ENCODE data around the gene SERGEF. TPM values are rescaled to one million over a fixed set of nuclear protein-coding genes. Genes with fewer than 3 reads are reported as not detected.
"Not testable (repeated sequence)": the region's sequence is repeated elsewhere in the genome, so short reads cannot be mapped to it uniquely, and the experiment has no call there.

The SERGEF gene
- total RNA-seq, 2 donors from 2014 or later, result 34.6 to 39.8 TPM

GRCh38 chr11:17906436-17906835, 106.4 kb downstream of the SERGEF start:
- no peak overlapping the region for H3K27ac Mint-ChIP-seq
- H3K4me3 Mint-ChIP-seq, result no peak overlapping the region
- ATAC-seq (no peak), DNase-seq (no peak)
- H3K27me3 Mint-ChIP-seq, result no peaks in the 10 kb centered on the region
- H3K9me3 ChIP-seq (ENCODE audit: control insufficient read depth, low read length, poor library complexity, severe bottlenecking), result no peaks in the 10 kb centered on the region
- peaks cover 25% of the 10 kb centered on the region for H3K36me3 Mint-ChIP-seq (ENCODE audit: low read depth)
- peaks cover 20% of the 10 kb centered on the region for H3K4me1 Mint-ChIP-seq

- peaks cover 23% of the 10 kb centered on the region for H3K4me1 Mint-ChIP-seq
- DNase-seq, result no peak
- H3K4me3 Mint-ChIP-seq, result no peak overlapping the region
- H3K9me3 ChIP-seq (ENCODE audit: control insufficient read depth, low read length, poor library complexity, severe bottlenecking), result no peaks in the 10 kb centered on the region
- no peaks in the 10 kb centered on the region for H3K27me3 Mint-ChIP-seq
- H3K27ac Mint-ChIP-seq, result no peak overlapping the region
- no peak for ATAC-seq
- peaks cover 27% of the 10 kb centered on the region for H3K36me3 Mint-ChIP-seq (ENCODE audit: low read depth)
Observed at GRCh38 chr11:17905477-17905876, 107.4 kb downstream of the SERGEF start.

GRCh38 chr11:17901481-17901880, 111.4 kb downstream of the SERGEF start:
- Mint-ChIP-seq H3K36me3 (ENCODE audit: low read depth) (peaks cover 18% of the 10 kb centered on the region), H3K4me1 (peaks cover 12% of the 10 kb centered on the region), H3K4me3 (no peak overlapping the region), H3K27ac (no peak overlapping the region), H3K27me3 (no peaks in the 10 kb centered on the region)
- ATAC-seq (no peak), DNase-seq (no peak)
- H3K9me3 ChIP-seq (ENCODE audit: control insufficient read depth, low read length, poor library complexity, severe bottlenecking), result no peaks in the 10 kb centered on the region

DNA sequence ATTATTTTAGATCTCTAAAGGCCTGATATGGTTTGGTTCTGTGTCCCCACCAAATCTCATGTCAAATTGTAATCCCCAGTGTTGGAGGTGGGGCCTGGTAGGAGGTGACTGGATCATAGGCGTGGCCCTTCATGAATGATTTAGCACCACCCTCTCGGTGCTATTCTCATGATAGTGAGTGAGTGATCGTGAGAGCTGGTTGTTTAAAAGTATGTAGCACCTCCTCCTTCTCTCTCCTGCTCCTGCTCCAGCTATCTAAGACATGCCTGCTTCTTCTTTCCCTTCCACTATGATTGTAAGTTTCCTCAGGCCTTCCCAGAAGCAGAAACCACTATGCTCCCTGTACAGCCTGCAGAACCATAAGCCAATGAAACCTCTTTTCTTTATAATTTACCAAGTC, 114.1 kb downstream of the SERGEF start:
- ATAC-seq (no peak), DNase-seq (no peak)
- peaks cover 14% of the 10 kb centered on the region for H3K36me3 Mint-ChIP-seq (ENCODE audit: low read depth)
- H3K9me3 ChIP-seq (ENCODE audit: control insufficient read depth, low read length, poor library complexity, severe bottlenecking), result no peaks in the 10 kb centered on the region
- H3K27ac Mint-ChIP-seq, result no peak overlapping the region
- H3K4me1 Mint-ChIP-seq, result peaks cover 9% of the 10 kb centered on the region
- no peaks in the 10 kb centered on the region for H3K27me3 Mint-ChIP-seq
- H3K4me3 Mint-ChIP-seq, result no peak overlapping the region

DNA sequence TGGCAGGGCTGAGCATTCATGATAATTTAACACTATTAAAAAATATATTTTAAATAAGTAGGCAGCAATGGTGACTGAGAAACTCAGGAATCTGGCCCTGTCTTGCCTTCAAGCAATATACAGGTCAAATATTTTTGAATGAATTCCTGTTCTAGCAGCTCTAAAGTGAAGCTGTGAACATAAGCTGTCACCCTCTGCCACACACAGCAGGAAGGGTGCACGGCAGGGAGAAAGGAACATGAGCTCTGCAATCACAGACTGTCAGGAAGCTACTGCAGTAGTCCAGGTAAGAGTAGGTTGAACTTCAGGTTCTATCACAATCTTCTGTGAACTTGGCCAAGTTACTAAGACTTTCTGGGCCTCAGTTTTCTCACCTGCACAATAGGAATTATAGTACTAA, 114.8 kb downstream of the SERGEF start:
- ATAC-seq, result no peak
- no peak overlapping the region for H3K4me3 Mint-ChIP-seq
- peaks cover 9% of the 10 kb centered on the region for H3K36me3 Mint-ChIP-seq (ENCODE audit: low read depth)
- no peak overlapping the region for H3K27ac Mint-ChIP-seq
- H3K9me3 ChIP-seq (ENCODE audit: control insufficient read depth, low read length, poor library complexity, severe bottlenecking), result no peaks in the 10 kb centered on the region
- DNase-seq, result no peak
- no peaks in the 10 kb centered on the region for H3K27me3 Mint-ChIP-seq
- peaks cover 9% of the 10 kb centered on the region for H3K4me1 Mint-ChIP-seq

DNA sequence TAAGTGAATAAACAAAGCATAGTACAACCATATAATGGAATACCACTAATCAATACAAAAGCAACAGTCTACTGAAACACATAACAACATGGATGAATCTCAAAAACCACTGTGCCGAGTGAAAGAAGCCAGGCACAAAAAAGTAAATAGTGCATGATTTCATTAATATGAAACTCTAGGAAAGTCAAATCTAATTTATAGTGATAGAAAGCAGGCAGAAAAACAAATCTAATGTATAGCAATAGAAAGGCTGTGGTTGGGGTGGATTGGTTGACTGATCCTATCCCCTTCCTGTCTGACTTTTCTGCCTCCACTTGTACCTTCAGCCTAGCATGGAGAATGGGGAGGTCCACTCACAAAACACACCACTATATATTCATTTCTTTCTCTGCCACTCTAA, 115.4 kb downstream of the SERGEF start:
- Mint-ChIP-seq H3K4me3 (no peak overlapping the region), H3K27me3 (no peaks in the 10 kb centered on the region), H3K36me3 (ENCODE audit: low read depth) (peaks cover 9% of the 10 kb centered on the region), H3K4me1 (peaks cover 9% of the 10 kb centered on the region), H3K27ac (no peak overlapping the region)
- DNase-seq (no peak), ATAC-seq (no peak)
- H3K9me3 ChIP-seq (ENCODE audit: control insufficient read depth, low read length, poor library complexity, severe bottlenecking), result no peaks in the 10 kb centered on the region

DNA sequence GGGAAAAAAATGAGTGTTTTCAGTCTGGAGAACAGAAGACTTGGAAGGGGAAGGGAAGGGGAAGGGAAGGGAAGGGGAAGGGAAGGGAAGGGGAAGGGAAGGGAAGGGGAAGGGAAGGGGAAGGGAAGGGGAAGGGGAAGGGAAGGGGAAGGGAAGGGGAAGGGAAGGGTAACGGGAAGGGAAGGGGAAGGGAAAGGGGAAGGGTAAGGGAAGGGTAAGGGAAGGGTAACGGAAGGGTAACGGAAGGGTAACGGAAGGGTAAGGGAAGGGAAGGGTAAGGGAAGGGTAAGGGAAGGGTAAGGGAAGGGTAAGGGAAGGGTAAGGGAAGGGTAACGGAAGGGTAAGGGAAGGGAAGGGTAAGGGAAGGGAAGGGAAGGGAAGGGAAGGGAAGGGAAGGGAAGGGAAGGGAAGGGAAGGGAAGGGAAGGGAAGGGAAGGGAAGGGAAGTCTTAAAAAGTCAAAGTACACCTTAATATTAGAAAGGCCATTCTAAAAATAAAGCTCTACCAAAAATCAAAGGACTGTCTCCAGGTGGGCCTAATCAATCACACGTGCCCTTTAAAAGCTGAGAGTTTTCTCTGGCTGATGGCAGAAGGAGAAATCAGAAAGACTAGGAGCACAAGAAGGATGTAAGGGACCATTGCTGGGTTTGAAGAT, 116.2 kb downstream of the SERGEF start:
- H3K9me3 ChIP-seq (ENCODE audit: control insufficient read depth, low read length, poor library complexity, severe bottlenecking); H3K4me1 Mint-ChIP-seq; ATAC-seq; H3K27me3 Mint-ChIP-seq; H3K36me3 Mint-ChIP-seq (ENCODE audit: low read depth); H3K27ac Mint-ChIP-seq; H3K4me3 Mint-ChIP-seq; DNase-seq: not testable (repeated sequence)

- H3K36me3 Mint-ChIP-seq (ENCODE audit: low read depth), result no peaks in the 10 kb centered on the region
- H3K9me3 ChIP-seq (ENCODE audit: control insufficient read depth, low read length, poor library complexity, severe bottlenecking), result no peaks in the 10 kb centered on the region
- no peaks in the 10 kb centered on the region for H3K27me3 Mint-ChIP-seq
- no peak overlapping the region for H3K27ac Mint-ChIP-seq
- no peaks in the 10 kb centered on the region for H3K4me1 Mint-ChIP-seq
- no peak overlapping the region for H3K4me3 Mint-ChIP-seq
- ATAC-seq (no peak), DNase-seq (no peak)
Observed at GRCh38 chr11:17894929-17895658, 117.8 kb downstream of the SERGEF start.

DNA sequence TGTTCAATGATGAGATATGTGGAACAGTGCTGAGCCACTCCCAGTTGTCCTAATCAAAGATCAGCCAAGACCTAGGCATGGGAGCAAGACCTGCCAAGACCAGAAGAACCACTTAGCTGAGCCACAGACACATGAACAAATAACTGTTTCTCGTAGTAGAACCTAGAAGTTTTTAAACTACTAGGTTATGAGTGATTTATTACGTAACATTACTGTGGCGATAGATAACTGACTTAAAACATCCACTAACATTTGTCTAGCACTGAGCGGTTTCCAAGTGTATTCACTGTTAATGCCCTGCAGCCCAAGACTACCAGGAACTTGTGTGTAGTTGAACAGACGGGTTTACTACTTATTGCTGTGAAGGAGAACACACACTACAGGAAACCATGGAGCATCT, 120.4 kb downstream of the SERGEF start:
- H3K27ac Mint-ChIP-seq, result no peak overlapping the region
- H3K4me3 Mint-ChIP-seq, result no peak overlapping the region
- no peaks in the 10 kb centered on the region for H3K36me3 Mint-ChIP-seq (ENCODE audit: low read depth)
- ATAC-seq (no peak), DNase-seq (no peak)
- no peaks in the 10 kb centered on the region for H3K4me1 Mint-ChIP-seq
- H3K27me3 Mint-ChIP-seq, result no peaks in the 10 kb centered on the region
- H3K9me3 ChIP-seq (ENCODE audit: control insufficient read depth, low read length, poor library complexity, severe bottlenecking), result no peaks in the 10 kb centered on the region

GRCh38 chr11:17890325-17890724, 122.5 kb downstream of the SERGEF start:
- Mint-ChIP-seq H3K27me3 (no peaks in the 10 kb centered on the region), H3K27ac (no peak overlapping the region), H3K36me3 (ENCODE audit: low read depth) (peaks cover 3% of the 10 kb centered on the region), H3K4me3 (peak overlapping the region; percentile 59), H3K4me1 (peaks cover 6% of the 10 kb centered on the region)
- no peaks in the 10 kb centered on the region for H3K9me3 ChIP-seq (ENCODE audit: control insufficient read depth, low read length, poor library complexity, severe bottlenecking)
- ATAC-seq (no peak), DNase-seq (no peak)

GRCh38 chr11:17887779-17888178, 125.1 kb downstream of the SERGEF start:
- Mint-ChIP-seq H3K36me3 (ENCODE audit: low read depth) (peaks cover 3% of the 10 kb centered on the region), H3K4me1 (peaks cover 6% of the 10 kb centered on the region), H3K27ac (no peak overlapping the region), H3K4me3 (no peak overlapping the region), H3K27me3 (no peaks in the 10 kb centered on the region)
- H3K9me3 ChIP-seq (ENCODE audit: control insufficient read depth, low read length, poor library complexity, severe bottlenecking), result no peaks in the 10 kb centered on the region
- ATAC-seq (no peak), DNase-seq (no peak)

GRCh38 chr11:17883946-17884345, 128.9 kb downstream of the SERGEF start:
- no peaks in the 10 kb centered on the region for H3K9me3 ChIP-seq (ENCODE audit: control insufficient read depth, low read length, poor library complexity, severe bottlenecking)
- no peaks in the 10 kb centered on the region for H3K27me3 Mint-ChIP-seq
- no peak overlapping the region for H3K27ac Mint-ChIP-seq
- DNase-seq, result no peak
- peaks cover 10% of the 10 kb centered on the region for H3K4me1 Mint-ChIP-seq
- peaks cover 6% of the 10 kb centered on the region for H3K36me3 Mint-ChIP-seq (ENCODE audit: low read depth)
- ATAC-seq, result no peak
- no peak overlapping the region for H3K4me3 Mint-ChIP-seq

GRCh38 chr11:17883057-17883456, 129.8 kb downstream of the SERGEF start:
- Mint-ChIP-seq H3K4me3 (no peak overlapping the region), H3K4me1 (peaks cover 10% of the 10 kb centered on the region), H3K27me3 (no peaks in the 10 kb centered on the region), H3K27ac (no peak overlapping the region), H3K36me3 (ENCODE audit: low read depth) (peaks cover 10% of the 10 kb centered on the region)
- ATAC-seq (no peak), DNase-seq (no peak)
- H3K9me3 ChIP-seq (ENCODE audit: control insufficient read depth, low read length, poor library complexity, severe bottlenecking), result no peaks in the 10 kb centered on the region

DNA sequence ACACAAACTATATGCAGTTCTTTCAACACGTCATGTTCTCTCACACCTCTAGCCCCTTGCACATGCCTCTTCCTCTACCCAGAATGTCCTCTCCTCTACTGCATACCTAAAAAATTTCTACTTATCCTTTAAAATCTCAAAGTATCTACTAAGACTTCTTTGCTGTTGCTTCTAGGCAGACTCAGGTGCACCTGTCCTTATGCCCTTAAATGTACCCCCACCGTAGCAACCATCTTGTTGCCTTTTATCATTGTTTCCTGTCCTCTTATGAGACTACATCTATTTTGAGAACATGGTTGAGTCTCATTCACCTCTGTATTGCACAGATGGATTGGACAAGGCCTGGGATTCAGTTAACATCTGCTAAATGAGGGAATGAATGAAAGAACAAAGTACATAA, 134.1 kb downstream of the SERGEF start:
- DNase-seq, result no peak
- Mint-ChIP-seq H3K36me3 (ENCODE audit: low read depth) (peaks cover 14% of the 10 kb centered on the region), H3K4me3 (no peak overlapping the region), H3K4me1 (peaks cover 8% of the 10 kb centered on the region), H3K27me3 (no peaks in the 10 kb centered on the region), H3K27ac (no peak overlapping the region)
- no peaks in the 10 kb centered on the region for H3K9me3 ChIP-seq (ENCODE audit: control insufficient read depth, low read length, poor library complexity, severe bottlenecking)
- ATAC-seq, result no peak

All from T-helper 17 cell (primary cell).